Measurements from ENCODE around the gene HAUS2. TPM values are rescaled to one million over a fixed set of nuclear protein-coding genes. Genes with fewer than 3 reads are reported as not detected.

The HAUS2 gene
- total and polyA plus RNA-seq, 2 donors (not counting 3 experiments of a cell fraction or from before 2014, with no cell fraction given): 12.6 to 33.5 TPM

DNA sequence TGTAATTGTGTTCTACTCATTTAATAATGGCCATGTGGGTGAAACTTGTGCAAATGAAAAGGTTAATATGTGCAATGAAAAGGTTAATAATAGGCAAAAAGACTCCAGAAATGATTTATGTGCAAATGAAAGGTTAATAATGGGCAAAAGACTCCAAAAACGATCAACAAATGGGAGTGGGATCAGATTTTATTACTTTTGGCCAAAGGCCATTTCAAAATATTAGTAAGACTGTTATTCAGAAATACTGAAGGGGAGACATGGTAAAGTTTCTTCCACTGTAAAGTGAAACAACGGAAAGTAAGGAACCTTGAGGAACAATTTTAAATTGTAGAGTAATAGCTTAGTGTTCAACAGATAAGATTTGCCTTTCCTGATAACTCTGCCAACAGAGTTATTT lies 67.5 kb downstream of the HAUS2 start:
- Histone ChIP-seq H3K27ac (ENCODE audit: insufficient read depth, low read depth, low read length) (no peak overlapping the region), H4K20me1 (replicated peaks; ENCODE audit: control insufficient read depth, extremely low read depth, insufficient read depth, low read length) (no peaks in the 10 kb centered on the region), H3K9me3 (replicated peaks; ENCODE audit: control insufficient read depth, insufficient read depth, low read length) (no peaks in the 10 kb centered on the region), H3K4me2 (ENCODE audit: insufficient read depth, low read length) (no peak overlapping the region), H3K9me1 (replicated peaks; ENCODE audit: control insufficient read depth, extremely low read depth, insufficient read depth, low read length) (no peaks in the 10 kb centered on the region), H3K4me3 (replicated peaks in 1 of 3; ENCODE audit: insufficient read depth in 1 of 3, low read depth in 1 of 3, low read length in 3 of 3) (no peak overlapping the region), H3K36me3 (ENCODE audit: control insufficient read depth in 2 of 2, extremely low read depth in 1 of 2, insufficient read depth in 2 of 2, low read length in 2 of 2) (no peaks in the 10 kb centered on the region), H3K9ac (replicated peaks; ENCODE audit: extremely low read depth, insufficient read depth, low read length) (no peak overlapping the region), H3K4me1 (ENCODE audit: control insufficient read depth, extremely low read depth, insufficient read depth, low read length) (no peaks in the 10 kb centered on the region), H3K79me2 (ENCODE audit: control insufficient read depth, insufficient read depth, low read length) (no peaks in the 10 kb centered on the region), H2AFZ (ENCODE audit: low read depth, low read length) (no peak overlapping the region), H3K27me3 (ENCODE audit: control insufficient read depth in 2 of 2, insufficient read depth in 2 of 2, low read length in 2 of 2) (no peaks in the 10 kb centered on the region)
- no peak for TF ChIP-seq GATA2 (IDR thresholded peaks at IDR 0.05; ENCODE audit: insufficient read depth, insufficient read length, low read depth, low read length)
- no peak for TF ChIP-seq EZH2 (IDR thresholded peaks at IDR 0.05; ENCODE audit: borderline replicate concordance, low read depth, low read length, severe bottlenecking)
- TF ChIP-seq, protein P1, sequence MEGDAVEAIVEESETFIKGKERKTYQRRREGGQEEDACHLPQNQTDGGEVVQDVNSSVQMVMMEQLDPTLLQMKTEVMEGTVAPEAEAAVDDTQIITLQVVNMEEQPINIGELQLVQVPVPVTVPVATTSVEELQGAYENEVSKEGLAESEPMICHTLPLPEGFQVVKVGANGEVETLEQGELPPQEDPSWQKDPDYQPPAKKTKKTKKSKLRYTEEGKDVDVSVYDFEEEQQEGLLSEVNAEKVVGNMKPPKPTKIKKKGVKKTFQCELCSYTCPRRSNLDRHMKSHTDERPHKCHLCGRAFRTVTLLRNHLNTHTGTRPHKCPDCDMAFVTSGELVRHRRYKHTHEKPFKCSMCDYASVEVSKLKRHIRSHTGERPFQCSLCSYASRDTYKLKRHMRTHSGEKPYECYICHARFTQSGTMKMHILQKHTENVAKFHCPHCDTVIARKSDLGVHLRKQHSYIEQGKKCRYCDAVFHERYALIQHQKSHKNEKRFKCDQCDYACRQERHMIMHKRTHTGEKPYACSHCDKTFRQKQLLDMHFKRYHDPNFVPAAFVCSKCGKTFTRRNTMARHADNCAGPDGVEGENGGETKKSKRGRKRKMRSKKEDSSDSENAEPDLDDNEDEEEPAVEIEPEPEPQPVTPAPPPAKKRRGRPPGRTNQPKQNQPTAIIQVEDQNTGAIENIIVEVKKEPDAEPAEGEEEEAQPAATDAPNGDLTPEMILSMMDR (IDR thresholded peaks at IDR 0.05; ENCODE audit: extremely low read depth in 1 of 2, insufficient read depth in 1 of 2, low read depth in 1 of 2, low read length in 2 of 2): no peak
- no peak for TF ChIP-seq FOS (IDR thresholded peaks at IDR 0.05; ENCODE audit: borderline replicate concordance, insufficient read depth, low read length)
- no peak for TF ChIP-seq JUN (IDR thresholded peaks at IDR 0.05; ENCODE audit: borderline replicate concordance, insufficient read depth, insufficient read length, low read depth)
- no peak for TF ChIP-seq POLR2A (IDR thresholded peaks at IDR 0.05; ENCODE audit: low read depth, low read length)
- no peak for TF ChIP-seq MYC (IDR thresholded peaks at IDR 0.05; ENCODE audit: low read depth, low read length)
- TF ChIP-seq, protein P2, sequence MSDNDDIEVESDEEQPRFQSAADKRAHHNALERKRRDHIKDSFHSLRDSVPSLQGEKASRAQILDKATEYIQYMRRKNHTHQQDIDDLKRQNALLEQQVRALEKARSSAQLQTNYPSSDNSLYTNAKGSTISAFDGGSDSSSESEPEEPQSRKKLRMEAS (IDR thresholded peaks at IDR 0.05; ENCODE audit: insufficient read depth, insufficient read length): no peak
- TF ChIP-seq POLR2AphosphoS5 (IDR thresholded peaks at IDR 0.05; ENCODE audit: insufficient read depth, low read depth, low read length): no peak
- CTCF ChIA-PET: interaction anchor here (0.8 to 2.1 kb wide), 5 partner anchors 8 to 40 kb away, joined by 4 to 6 read pairs (median 5); partner anchors contain the start of gene STARD9
- POLR2A ChIA-PET: no interaction called here
- DNase-seq (ENCODE audit: low read depth, low spot score) (peak; percentile 57), FAIRE-seq (no peak)
- BruUV-seq (replicated peaks): no TSS peak
- dilution Hi-C loops (cut with MboI; ENCODE audit: extremely low pct_ligation_motif_present, low sequenced_read_pairs): no loop called here
- intact Hi-C loops (cut with micrococcal nuclease): no loop called here

Other genes starting within 250 kb of the HAUS2 start
- 0.51 and 2.2 TPM in 2 replicates for gene CAPN3, start 189.3 kb upstream of the HAUS2 start, total RNA-seq
- gene CAPN3, start 189.3 kb upstream of the HAUS2 start, polyA plus RNA-seq: 3.7 and 3.9 TPM in 2 replicates
- 51.2 and 53.5 TPM in 2 replicates for gene ZNF106, start 57.7 kb upstream of the HAUS2 start, total RNA-seq
- gene ZNF106, start 57.7 kb upstream of the HAUS2 start, polyA plus RNA-seq: 16.7 and 18.9 TPM in 2 replicates
- 126 and 141 TPM in 2 replicates for gene SNAP23, start 53.2 kb upstream of the HAUS2 start, total RNA-seq
- 56.5 and 152 TPM in 2 replicates for gene SNAP23, start 53.2 kb upstream of the HAUS2 start, polyA plus RNA-seq
- gene LRRC57, start within 50 bp of the HAUS2 start, total RNA-seq: 32.8 and 39.2 TPM in 2 replicates
- gene LRRC57, start within 50 bp of the HAUS2 start, polyA plus RNA-seq: 11.2 and 13.4 TPM in 2 replicates
- 17.2 and 17.5 TPM in 2 replicates for gene STARD9, start 26.8 kb downstream of the HAUS2 start, total RNA-seq
- gene STARD9, start 26.8 kb downstream of the HAUS2 start, polyA plus RNA-seq: 3.7 and 4.6 TPM in 2 replicates
- gene CDAN1, start 188.3 kb downstream of the HAUS2 start, total RNA-seq: 23.4 and 25.9 TPM in 2 replicates
- 6.5 and 7.2 TPM in 2 replicates for gene CDAN1, start 188.3 kb downstream of the HAUS2 start, polyA plus RNA-seq

Measured in endothelial cell of umbilical vein (primary cell).